ENCODE measurements around the gene TRAPPC12.

DNA sequence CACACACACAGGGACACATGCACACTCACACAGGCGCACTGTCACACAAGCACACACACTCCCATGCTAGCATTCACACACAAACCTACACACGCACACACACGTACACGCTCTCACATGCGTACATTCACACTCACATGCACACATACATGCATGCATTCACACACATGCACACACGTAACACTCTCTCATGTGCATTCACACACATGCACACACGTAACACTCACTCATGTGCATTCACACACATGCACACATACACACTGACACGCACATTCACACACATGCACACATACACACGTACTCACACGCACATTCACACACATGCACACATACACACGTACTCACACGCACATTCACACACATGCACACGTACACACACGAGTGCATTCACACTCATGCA is 123.6 kb downstream of the TRAPPC12 start:
- TF ChIP-seq, protein P1, sequence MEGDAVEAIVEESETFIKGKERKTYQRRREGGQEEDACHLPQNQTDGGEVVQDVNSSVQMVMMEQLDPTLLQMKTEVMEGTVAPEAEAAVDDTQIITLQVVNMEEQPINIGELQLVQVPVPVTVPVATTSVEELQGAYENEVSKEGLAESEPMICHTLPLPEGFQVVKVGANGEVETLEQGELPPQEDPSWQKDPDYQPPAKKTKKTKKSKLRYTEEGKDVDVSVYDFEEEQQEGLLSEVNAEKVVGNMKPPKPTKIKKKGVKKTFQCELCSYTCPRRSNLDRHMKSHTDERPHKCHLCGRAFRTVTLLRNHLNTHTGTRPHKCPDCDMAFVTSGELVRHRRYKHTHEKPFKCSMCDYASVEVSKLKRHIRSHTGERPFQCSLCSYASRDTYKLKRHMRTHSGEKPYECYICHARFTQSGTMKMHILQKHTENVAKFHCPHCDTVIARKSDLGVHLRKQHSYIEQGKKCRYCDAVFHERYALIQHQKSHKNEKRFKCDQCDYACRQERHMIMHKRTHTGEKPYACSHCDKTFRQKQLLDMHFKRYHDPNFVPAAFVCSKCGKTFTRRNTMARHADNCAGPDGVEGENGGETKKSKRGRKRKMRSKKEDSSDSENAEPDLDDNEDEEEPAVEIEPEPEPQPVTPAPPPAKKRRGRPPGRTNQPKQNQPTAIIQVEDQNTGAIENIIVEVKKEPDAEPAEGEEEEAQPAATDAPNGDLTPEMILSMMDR (IDR thresholded peaks at IDR 0.05; ENCODE audit: poor library complexity, severe bottlenecking) = no peak
- TF ChIP-seq SMC3 (conservative IDR thresholded peaks at IDR 0.05; ENCODE audit: poor library complexity) (no peak), POLR2AphosphoS5 (IDR thresholded peaks at IDR 0.05) (no peak), TAF1 (IDR thresholded peaks at IDR 0.05; ENCODE audit: low read depth) (no peak), EZH2 (IDR thresholded peaks at IDR 0.05; ENCODE audit: borderline replicate concordance, insufficient read depth, low read length, poor library complexity, severe bottlenecking) (no peak), REST (IDR thresholded peaks at IDR 0.05; ENCODE audit: borderline replicate concordance) (no peak)
